Measurements from ENCODE around the gene ZNG1A.
"Not testable (repeated sequence)": the region's sequence is repeated elsewhere in the genome, so short reads cannot be mapped to it uniquely, and the experiment has no call there.

Gene ZNG1A

GRCh38 chr9:108742-109495 lies 69.9 kb downstream of the ZNG1A start:
- not testable (repeated sequence) for H3K27ac ChIP-seq, H3K4me3 ChIP-seq

DNA sequence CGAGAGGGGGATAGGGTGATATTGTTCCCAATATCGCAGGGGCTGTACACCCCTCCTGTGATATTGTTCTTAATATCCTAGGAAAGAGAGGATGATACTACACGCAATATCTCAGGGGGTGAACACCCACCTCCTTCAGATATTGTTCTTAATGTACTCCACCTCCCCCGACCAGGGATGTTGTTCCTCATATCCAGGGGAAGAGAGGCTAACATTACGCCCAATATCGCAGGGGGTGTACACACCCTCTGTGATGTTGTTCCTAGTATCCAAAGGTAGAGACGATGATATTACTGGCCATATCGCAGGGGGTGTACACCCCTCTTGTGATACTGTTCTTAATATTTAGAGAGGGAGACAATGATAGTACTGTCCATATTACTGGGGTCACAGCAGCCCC lies 72.9 kb downstream of the ZNG1A start:
- not testable (repeated sequence) for H3K4me3 ChIP-seq, H3K27ac ChIP-seq

DNA sequence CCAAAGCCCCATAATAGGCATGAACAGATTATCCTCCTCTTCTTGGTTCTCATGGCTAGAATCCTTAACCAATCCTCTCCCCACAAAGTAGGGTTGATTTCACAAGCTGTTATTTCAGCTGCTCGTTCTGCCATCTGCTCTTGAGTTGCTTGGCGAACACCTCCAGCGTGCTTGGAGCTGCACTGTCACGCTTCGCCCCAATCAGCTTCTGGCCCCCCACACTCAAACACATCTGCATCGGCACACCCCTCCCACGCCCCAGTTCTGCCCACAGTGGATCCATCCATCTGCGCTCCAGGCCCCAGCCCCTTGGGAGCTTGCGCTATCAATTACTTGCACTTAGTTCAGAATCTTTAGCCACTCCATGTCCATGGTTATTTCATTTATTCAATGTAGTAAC lies 78.4 kb downstream of the ZNG1A start:
- not testable (repeated sequence) for H3K27ac ChIP-seq, H3K4me3 ChIP-seq

DNA sequence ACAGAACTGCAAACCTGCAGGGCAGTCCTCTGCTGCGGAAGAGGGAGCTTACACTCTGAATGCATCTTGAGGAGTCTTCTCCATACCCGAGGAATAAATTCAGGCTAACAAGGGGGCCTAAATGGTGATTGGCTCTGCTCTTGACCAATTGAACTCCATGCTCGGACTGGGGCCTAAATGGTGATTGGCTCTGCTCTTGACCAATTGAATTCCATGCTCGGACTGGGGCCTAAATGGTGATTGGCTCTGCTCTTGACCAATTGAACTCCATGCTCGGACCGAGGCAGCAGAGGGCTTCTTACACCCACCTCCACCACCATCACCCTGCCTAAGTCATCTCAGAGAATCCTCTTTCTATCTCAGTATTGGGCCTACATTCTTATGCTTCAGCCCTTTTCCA lies 79.0 kb downstream of the ZNG1A start:
- not testable (repeated sequence) for H3K27ac ChIP-seq, H3K4me3 ChIP-seq

DNA sequence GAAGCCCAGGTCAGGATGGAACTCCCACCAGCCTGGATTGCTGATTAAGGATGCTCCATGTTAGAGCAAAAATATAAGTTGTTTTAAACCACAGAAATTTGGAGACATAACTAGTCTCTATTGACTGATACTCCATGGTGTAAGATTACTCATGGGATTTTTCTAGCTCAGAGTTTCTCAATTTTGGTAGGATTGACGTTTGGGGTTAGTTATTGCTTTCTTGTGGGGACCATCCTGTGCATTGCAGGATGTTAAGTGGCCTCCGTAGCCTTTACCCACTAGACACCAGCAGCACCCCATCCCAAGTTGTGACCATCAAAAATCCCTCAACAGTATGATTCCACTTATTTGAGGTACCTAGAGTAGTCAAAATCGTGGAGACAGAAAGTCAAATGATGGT lies 80.1 kb downstream of the ZNG1A start:
- not testable (repeated sequence) for H3K4me3 ChIP-seq, H3K27ac ChIP-seq

DNA sequence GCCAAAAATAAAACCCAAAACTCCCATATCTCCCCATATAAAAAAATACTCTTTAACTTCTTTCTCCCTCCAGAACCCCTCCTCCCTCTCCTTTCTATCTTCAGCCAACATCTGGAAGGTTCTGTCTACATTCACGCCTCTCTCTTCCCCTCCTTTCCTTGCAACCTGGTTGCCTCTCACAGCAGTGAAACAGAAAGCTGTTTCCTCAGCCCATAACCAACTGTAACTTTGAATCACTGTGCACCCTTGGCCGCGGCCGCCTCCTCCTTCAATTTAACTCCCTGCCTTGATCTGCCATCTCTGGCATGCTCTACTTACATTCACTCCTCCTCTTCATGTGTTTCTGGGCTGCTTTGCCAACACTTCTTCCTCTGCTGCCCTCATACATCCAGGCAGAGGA lies 83.9 kb downstream of the ZNG1A start:
- not testable (repeated sequence) for H3K4me3 ChIP-seq, H3K27ac ChIP-seq

DNA sequence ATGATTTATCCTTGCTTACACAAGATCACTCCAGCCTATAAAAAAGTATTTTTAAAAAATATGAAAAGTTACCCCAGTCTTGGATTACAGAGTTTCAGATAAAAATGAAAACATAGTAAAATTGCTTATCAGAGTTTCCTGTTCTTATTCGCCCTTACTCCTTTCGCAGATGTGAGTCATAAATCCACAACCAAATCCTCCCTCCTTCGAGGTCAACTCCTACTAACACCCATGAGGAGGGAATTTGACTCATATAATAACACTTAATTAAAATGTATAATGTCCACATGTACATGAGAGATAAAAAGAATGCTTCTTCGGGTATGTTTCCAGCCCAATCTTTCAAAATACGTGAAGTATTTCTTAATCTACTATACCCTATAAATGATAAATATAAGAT lies 84.5 kb downstream of the ZNG1A start:
- H3K27ac ChIP-seq, H3K4me3 ChIP-seq: not testable (repeated sequence)

DNA sequence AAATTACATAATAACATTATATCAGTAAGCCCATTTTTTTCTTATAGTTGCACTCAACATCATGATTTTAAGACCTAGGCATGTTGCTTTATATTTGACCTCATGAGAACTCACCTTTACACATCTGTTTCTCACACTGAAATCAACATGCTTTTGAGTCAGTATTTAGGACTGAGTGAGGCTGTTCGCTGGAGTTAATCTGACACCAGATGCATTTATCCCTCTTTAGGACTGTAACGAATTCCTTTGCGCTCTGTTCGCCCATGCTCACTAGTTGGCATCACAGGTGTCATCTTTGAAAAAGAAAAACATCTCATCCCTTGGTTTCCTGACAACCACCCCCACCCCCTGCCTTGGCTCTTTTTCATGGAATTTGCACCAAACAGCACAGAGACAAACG lies 84.9 kb downstream of the ZNG1A start:
- not testable (repeated sequence) for H3K27ac ChIP-seq, H3K4me3 ChIP-seq

GRCh38 chr9:90851-91250 lies 88.0 kb downstream of the ZNG1A start:
- H3K27ac ChIP-seq, H3K4me3 ChIP-seq: not testable (repeated sequence)

- H3K4me3 ChIP-seq, H3K27ac ChIP-seq: not testable (repeated sequence)
These were observed 90.3 kb downstream of the ZNG1A start for GRCh38 chr9:88396-89037.

DNA sequence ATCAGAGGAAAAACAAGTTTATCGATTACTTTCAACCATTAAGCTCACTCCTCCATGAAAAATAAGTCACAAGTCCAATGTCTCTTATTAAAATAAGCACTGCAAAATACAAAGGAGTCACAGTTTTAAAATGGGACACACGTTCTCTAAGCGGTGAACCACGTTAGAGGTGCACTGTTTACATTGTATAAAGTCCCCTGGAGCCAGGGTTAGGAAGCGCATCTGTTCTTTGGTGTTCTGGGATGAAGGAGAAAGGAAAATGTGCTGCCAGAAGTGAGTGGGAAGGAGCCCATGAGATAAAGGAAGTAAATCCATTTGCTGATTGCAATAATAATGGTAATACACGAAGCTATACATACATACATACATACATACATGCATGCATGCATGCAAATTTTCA lies 91.0 kb downstream of the ZNG1A start:
- not testable (repeated sequence) for H3K4me3 ChIP-seq

GRCh38 chr9:87105-87504 lies 91.8 kb downstream of the ZNG1A start:
- not testable (repeated sequence) for H3K27ac ChIP-seq, H3K4me3 ChIP-seq

More for the DNA sequence above, 91.0 kb downstream of the ZNG1A start:
- H3K27ac ChIP-seq = not testable (repeated sequence)

DNA sequence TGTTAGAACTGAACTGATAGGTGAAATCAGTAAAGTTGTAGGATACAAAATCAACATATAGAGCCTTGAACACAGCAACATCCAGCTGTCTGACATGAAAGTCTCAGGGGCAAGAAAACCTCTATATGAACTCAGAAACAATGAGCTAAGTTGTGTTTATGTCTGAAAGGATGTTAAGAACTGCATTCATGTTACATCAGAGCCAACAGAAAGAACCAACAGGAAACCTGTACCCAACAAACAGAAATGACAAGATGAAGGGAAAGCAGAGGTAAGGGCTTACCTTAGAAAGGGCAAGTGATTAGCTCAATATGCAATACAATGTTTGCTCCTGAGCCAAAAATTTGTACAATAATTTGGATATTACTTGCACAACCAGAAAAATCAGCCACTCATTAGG lies 92.2 kb downstream of the ZNG1A start:
- not testable (repeated sequence) for H3K27ac ChIP-seq, H3K4me3 ChIP-seq

- H3K27ac ChIP-seq, H3K4me3 ChIP-seq: not testable (repeated sequence)
These were observed 95.7 kb downstream of the ZNG1A start for GRCh38 chr9:82932-83689.

DNA sequence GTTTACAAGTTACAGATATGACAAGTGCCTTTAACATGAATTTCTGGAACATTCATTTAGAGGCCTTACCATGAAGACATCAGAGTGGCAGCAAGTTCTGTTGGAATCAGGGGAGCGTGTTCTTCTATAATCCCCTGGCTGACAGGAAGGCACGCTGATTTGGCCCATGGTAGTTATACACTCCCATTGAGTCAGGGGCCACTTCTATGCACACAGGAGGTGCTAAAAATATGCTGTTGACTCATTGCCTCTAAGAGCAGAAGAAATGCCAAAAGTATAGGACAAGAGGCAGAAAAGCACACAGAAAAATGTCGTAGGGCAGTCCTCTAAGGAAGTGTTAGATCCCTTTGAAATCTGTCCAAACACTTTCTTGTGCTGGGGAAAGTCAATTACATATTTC lies 100.5 kb downstream of the ZNG1A start:
- not testable (repeated sequence) for H3K4me3 ChIP-seq, H3K27ac ChIP-seq

DNA sequence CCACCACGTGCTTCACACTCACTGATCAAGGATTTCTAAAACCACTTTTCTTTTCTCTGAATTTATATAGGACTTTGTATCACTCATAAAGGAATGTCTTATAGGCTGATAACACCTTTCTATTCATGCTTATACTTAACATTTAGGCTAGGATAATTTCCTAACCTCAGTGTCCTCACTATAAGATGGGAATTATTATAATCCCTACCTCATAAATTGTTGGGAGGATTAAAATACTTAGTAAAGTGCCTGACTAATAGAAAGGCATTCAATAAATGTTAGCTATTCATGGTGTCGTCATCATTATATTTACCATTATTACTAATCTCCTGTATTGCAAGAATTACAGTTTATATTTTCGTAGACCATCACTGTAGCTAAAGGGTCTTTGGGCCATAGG lies 102.5 kb downstream of the ZNG1A start:
- H3K27ac ChIP-seq, H3K4me3 ChIP-seq: not testable (repeated sequence)

DNA sequence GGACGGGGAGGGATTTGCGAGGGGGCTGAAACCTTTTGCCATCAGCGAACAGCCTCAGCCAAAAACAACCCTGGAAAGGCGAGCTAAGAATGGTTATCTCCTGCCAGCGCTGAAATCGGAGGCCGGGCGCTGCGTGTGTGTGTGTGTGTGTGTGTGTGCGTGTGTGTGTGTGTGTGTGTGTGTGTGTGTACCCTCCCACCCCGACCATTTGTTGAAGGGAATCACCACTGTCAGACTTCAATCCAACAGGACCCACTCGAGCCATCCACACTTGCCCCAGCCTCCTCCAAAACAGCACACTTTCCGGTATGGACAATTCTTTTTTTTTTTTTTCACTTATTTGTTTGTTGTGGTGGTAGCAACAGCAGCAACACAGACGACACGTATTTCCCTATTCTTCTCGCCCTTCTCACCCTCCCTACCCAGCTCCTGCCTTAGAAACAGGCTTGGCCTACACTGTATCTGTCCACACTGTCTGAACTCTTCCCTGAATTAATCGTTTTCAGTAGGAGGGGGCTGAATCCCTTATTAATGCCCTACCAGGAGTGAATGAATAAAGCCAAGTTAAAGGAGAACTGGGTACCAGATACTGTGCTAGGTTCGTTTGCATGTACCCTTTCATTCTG lies 104.8 kb downstream of the ZNG1A start:
- Histone ChIP-seq H3K4me3 (peak overlapping the region in 6 of 7 experiments; percentile 32 to 54 (median 41)), H3K27ac (peak overlapping the region in 4 of 21 experiments; percentile 6 to 65 (median 39))

DNA sequence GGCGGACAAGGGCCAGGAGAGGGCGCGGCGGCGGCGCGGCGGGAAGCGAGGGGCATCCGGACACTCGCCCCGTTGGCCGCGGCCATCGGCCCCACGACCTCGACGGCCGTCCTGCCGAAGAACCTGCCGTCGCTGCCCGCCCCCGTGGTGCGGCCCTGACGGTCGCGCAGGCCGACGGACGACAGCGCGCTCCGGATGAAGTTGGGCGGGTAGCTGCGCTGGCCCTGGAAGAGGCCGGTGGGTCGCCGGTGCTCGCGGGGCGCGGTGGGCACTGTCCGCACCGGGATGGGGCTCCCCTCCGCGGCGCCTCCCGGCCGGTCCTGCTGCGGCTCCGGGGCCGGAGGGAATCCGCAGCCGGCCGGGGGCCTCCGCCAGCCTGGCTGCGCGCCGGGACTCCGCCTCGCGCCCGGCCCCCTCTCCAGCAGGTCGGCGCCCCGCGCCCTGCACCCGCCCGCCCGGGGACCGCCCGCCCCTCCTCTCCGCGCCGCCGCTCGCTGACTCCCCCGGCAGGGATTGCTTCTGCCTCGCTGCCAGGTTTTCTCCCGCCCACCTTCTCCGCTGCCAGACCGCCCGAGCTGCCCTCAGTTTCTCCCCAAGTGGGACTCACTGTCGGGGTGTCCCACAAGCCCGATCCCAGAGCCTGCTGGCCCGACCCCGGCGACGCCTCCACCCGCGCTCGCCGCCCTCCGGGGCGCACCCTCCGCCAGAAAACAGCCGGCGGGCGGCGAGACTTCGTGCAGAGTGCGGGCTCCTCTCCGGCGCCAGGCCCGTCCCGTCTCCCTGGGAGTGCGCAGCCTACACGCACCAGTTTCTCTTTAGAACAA lies 105.6 kb downstream of the ZNG1A start:
- H3K4me3 ChIP-seq = peak overlapping the region; percentile 8 to 54 (median 41)
- peak overlapping the region in 6 of 21 experiments; percentile 22 to 65 (median 44) for H3K27ac ChIP-seq
